Skeletal muscle tissue (tissue), 4 donors: ENCODE data around the gene P2RY6. TPM values are rescaled to one million over a fixed set of nuclear protein-coding genes. Genes with fewer than 3 reads are reported as not detected.

ENCODE experiments used
- H3K27ac ChIP-seq: one replicate; pipeline ENCODE4 v1.7.0; 2013; ENCODE audit warnings: mild to moderate bottlenecking, low read depth, low read length, inconsistent platforms
- H3K27me3 ChIP-seq, 3 donors: one replicate each; pipeline ENCODE4 v1.7.0; 2013; ENCODE audit warnings: low read length in 3 of 3; ENCODE audit not compliant: control insufficient read depth in 3 of 3, insufficient read depth in 3 of 3
- H3K36me3 ChIP-seq, 3 donors: one replicate each; pipeline ENCODE4 v1.7.0; 2013; ENCODE audit warnings: low read length in 3 of 3; ENCODE audit not compliant: control insufficient read depth in 3 of 3, insufficient read depth in 3 of 3
- H3K4me1 ChIP-seq, 3 donors: one replicate each; pipeline ENCODE4 v1.7.0; 2013; ENCODE audit warnings: low read length in 3 of 3, mild to moderate bottlenecking in 3 of 3; ENCODE audit not compliant: control insufficient read depth in 3 of 3, insufficient read depth in 3 of 3
- H3K4me3 ChIP-seq, 3 donors: one replicate each; pipeline ENCODE4 v1.7.0; 2013; ENCODE audit warnings: low read length in 3 of 3
- H3K9ac ChIP-seq, 3 donors: one replicate each; pipeline ENCODE4 v1.7.0; 2013; ENCODE audit warnings: low read length in 3 of 3, mild to moderate bottlenecking in 3 of 3, moderate library complexity in 2 of 3, low read depth in 1 of 3
- H3K9me3 ChIP-seq, 3 donors: one replicate each; pipeline ENCODE4 v1.7.0; 2013; ENCODE audit warnings: low read length in 3 of 3; ENCODE audit not compliant: control insufficient read depth in 3 of 3
- total RNA-seq: library from RNA; depleted of rRNA; stranded (reverse); fragments of >200 nt; gene quantifications from one replicate; pipeline ENCODE4 v1.2.3, GENCODE V29; 2014
- donor health status: Osteomylitis.

P2RY6 gene
- total RNA-seq, 1 donor from 2014 or later = 2.1 TPM

- Histone ChIP-seq H3K36me3 (peaks cover 0 to 3% (median 3%) of the 10 kb centered on the region in 3 donors), H3K4me3 (peak within 1 kb of the TSS; percentile 77 to 80 (median 78)), H3K27me3 (peaks cover 0 to 4% (median 4%) of the 10 kb centered on the region in 3 donors), H3K4me1 (peaks cover 24 to 35% (median 31%) of the 10 kb centered on the region in 3 donors), H3K27ac (peak within 1 kb of the TSS; percentile 83), H3K9me3 (no peaks in the 10 kb centered on the region), H3K9ac (peak within 1 kb of the TSS; percentile 67 to 82 (median 81))
These were observed 36.1 kb downstream of the P2RY6 start, which contains the start of gene ARHGEF17 for GRCh38 chr11:73308003-73308960. Gene ARHGEF17 (plus strand): TSS chr11:73308276. CDS start chr11:73308639, 363 bp downstream.

GRCh38 chr11:73308961-73309919, 37.1 kb downstream of the P2RY6 start:
- H3K4me1 ChIP-seq = peaks cover 31 to 43% (median 40%) of the 10 kb centered on the region in 3 donors
- peaks cover 0 to 5% (median 3%) of the 10 kb centered on the region in 3 donors for H3K36me3 ChIP-seq
- H3K9me3 ChIP-seq = no peaks in the 10 kb centered on the region
- peak overlapping the region; percentile 83 for H3K27ac ChIP-seq
- H3K27me3 ChIP-seq = peaks cover 0 to 4% (median 4%) of the 10 kb centered on the region in 3 donors
- H3K4me3 ChIP-seq = peak overlapping the region; percentile 69 to 78 (median 77)
- peak overlapping the region; percentile 64 to 82 (median 81) for H3K9ac ChIP-seq

GRCh38 chr11:73310076-73310475, 37.9 kb downstream of the P2RY6 start:
- Histone ChIP-seq H3K9ac (peak overlapping the region; percentile 1 to 82 (median 81)), H3K9me3 (no peaks in the 10 kb centered on the region), H3K4me1 (peaks cover 39 to 51% (median 49%) of the 10 kb centered on the region in 3 donors), H3K4me3 (peak overlapping the region; percentile 69 to 78 (median 77)), H3K27me3 (peaks cover 0 to 4% (median 4%) of the 10 kb centered on the region in 3 donors), H3K27ac (peak overlapping the region; percentile 83), H3K36me3 (peaks cover 0 to 5% (median 3%) of the 10 kb centered on the region in 3 donors)

GRCh38 chr11:73310661-73311393, 38.7 kb downstream of the P2RY6 start:
- Histone ChIP-seq H3K9me3 (no peaks in the 10 kb centered on the region), H3K9ac (peak overlapping the region in 2 of 3 donors; percentile 8 to 82), H3K27me3 (peaks cover 0 to 4% (median 0%) of the 10 kb centered on the region in 3 donors), H3K27ac (peak overlapping the region; percentile 83), H3K4me1 (peaks cover 44 to 55% (median 53%) of the 10 kb centered on the region in 3 donors), H3K36me3 (peaks cover 0 to 5% (median 3%) of the 10 kb centered on the region in 3 donors), H3K4me3 (peak overlapping the region; percentile 62 to 78 (median 67))

GRCh38 chr11:73311394-73311869, 39.3 kb downstream of the P2RY6 start:
- H3K4me1 ChIP-seq = peaks cover 44 to 55% (median 53%) of the 10 kb centered on the region in 3 donors
- no peaks in the 10 kb centered on the region for H3K9me3 ChIP-seq
- peak overlapping the region; percentile 19 for H3K27ac ChIP-seq
- H3K36me3 ChIP-seq = peaks cover 0 to 5% (median 3%) of the 10 kb centered on the region in 3 donors
- H3K9ac ChIP-seq = peak overlapping the region; percentile 8 to 82 (median 52)
- peak overlapping the region; percentile 62 to 78 (median 67) for H3K4me3 ChIP-seq
- H3K27me3 ChIP-seq = no peaks in the 10 kb centered on the region

GRCh38 chr11:73312036-73312435, 39.9 kb downstream of the P2RY6 start:
- Histone ChIP-seq H3K36me3 (peaks cover 0 to 5% (median 3%) of the 10 kb centered on the region in 3 donors), H3K27me3 (no peaks in the 10 kb centered on the region), H3K27ac (peak overlapping the region; percentile 62), H3K9ac (peak overlapping the region; percentile 32 to 82 (median 52)), H3K4me3 (peak overlapping the region; percentile 40 to 67 (median 62)), H3K9me3 (no peaks in the 10 kb centered on the region), H3K4me1 (peaks cover 46 to 55% (median 54%) of the 10 kb centered on the region in 3 donors)

- peaks cover 0 to 5% (median 3%) of the 10 kb centered on the region in 3 donors for H3K36me3 ChIP-seq
- H3K27ac ChIP-seq = peak overlapping the region; percentile 62
- H3K9me3 ChIP-seq = no peaks in the 10 kb centered on the region
- H3K9ac ChIP-seq = peak overlapping the region; percentile 32 to 82 (median 57)
- H3K27me3 ChIP-seq = no peaks in the 10 kb centered on the region
- peaks cover 50 to 60% (median 57%) of the 10 kb centered on the region in 3 donors for H3K4me1 ChIP-seq
- H3K4me3 ChIP-seq = peak overlapping the region; percentile 16 to 52 (median 40)
These were observed 40.8 kb downstream of the P2RY6 start for GRCh38 chr11:73312851-73313327.

- H3K4me3 ChIP-seq = peak overlapping the region in 2 of 3 donors; percentile 34 to 35
- H3K4me1 ChIP-seq = peaks cover 48 to 61% (median 51%) of the 10 kb centered on the region in 3 donors
- peak overlapping the region; percentile 3 to 82 (median 57) for H3K9ac ChIP-seq
These were observed 41.5 kb downstream of the P2RY6 start for GRCh38 chr11:73313652-73314051.

More at GRCh38 chr11:73313652-73314051, 41.5 kb downstream of the P2RY6 start:
- H3K9me3 ChIP-seq = no peaks in the 10 kb centered on the region
- H3K36me3 ChIP-seq = peaks cover 0 to 5% (median 3%) of the 10 kb centered on the region in 3 donors
- H3K27ac ChIP-seq = peak overlapping the region; percentile 62
- no peaks in the 10 kb centered on the region for H3K27me3 ChIP-seq
